ENCODE data around the gene CHTF18. TPM values are rescaled to one million over a fixed set of nuclear protein-coding genes. Genes with fewer than 3 reads are reported as not detected.

The CHTF18 gene
- total and polyA plus RNA-seq, 4 donors: 7.5 to 17.4 (median 14.9) TPM

DNA sequence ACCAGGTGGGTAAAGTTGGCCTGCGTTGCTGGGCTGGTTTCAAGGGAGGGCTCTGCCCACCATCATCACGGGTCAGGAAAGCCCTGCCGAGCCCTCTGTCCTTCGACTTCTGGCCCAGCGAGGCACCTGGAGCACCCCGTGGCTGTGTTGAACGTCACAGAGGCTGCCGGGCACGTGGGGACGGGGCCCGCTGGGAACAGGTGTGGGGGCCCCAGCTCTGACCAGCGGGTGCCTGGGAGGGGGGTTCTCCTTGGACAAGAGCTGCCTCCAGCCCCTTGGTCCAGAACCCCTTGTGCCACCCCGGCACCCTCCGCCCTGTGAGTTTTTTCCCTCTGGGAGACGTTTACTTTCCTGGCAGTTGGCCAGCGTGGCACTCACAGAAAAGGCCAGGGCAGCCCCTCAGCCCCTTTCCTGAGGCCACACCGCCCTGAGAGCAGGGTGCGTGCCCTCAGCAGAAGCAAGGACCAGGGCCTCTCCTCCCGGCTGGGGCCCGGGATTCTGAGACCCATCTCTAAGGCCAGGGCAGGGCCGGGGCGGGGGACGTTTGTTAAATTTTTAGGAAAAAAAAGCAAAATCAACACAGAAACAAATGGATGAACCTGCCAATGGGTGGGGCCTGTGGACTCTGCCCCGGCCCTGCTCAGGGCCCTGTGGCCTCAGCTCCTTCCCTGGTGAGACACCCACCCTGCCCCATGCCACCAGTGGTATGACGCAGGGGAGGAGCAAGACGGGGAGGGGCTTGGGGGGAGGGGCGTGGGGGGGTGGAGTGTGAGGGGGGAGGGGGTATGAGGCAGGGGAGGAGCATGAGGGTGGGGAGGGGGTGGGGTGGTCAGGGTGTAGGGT lies 43.4 kb downstream of the CHTF18 start:
- H3K27ac ChIP-seq (ENCODE audit: low read depth in 1 of 2, low read length in 1 of 2): peak overlapping the region in 1 of 2 donors; percentile 20
- DNase-seq (peak in 1 of 3 donors; percentile 10), ATAC-seq (ENCODE audit: insufficient read depth, low FRiP score) (no peak)
- peaks cover 0 to 3% (median 0%) of the 10 kb centered on the region in 3 donors for H3K27me3 ChIP-seq (ENCODE audit: control insufficient read depth in 3 of 3, insufficient read depth in 3 of 3, low read length in 2 of 3)
- H3K9me3 ChIP-seq (ENCODE audit: control insufficient read depth in 4 of 4, insufficient read depth in 3 of 4, low read length in 3 of 4): peaks cover 0 to 14% (median 5%) of the 10 kb centered on the region in 4 donors
- H3K4me3 ChIP-seq: no peak overlapping the region
- H3K36me3 ChIP-seq (ENCODE audit: control insufficient read depth in 4 of 4, insufficient read depth in 4 of 4, low read length in 4 of 4): no peaks in the 10 kb centered on the region
- no peak overlapping the region for H3K9ac ChIP-seq (ENCODE audit: insufficient read depth in 1 of 2, low read length in 2 of 2)
- H3K4me1 ChIP-seq (ENCODE audit: control insufficient read depth in 5 of 5, insufficient read depth in 5 of 5, low read length in 5 of 5): peaks cover 0 to 8% (median 0%) of the 10 kb centered on the region in 5 donors
- TF ChIP-seq, protein P1, sequence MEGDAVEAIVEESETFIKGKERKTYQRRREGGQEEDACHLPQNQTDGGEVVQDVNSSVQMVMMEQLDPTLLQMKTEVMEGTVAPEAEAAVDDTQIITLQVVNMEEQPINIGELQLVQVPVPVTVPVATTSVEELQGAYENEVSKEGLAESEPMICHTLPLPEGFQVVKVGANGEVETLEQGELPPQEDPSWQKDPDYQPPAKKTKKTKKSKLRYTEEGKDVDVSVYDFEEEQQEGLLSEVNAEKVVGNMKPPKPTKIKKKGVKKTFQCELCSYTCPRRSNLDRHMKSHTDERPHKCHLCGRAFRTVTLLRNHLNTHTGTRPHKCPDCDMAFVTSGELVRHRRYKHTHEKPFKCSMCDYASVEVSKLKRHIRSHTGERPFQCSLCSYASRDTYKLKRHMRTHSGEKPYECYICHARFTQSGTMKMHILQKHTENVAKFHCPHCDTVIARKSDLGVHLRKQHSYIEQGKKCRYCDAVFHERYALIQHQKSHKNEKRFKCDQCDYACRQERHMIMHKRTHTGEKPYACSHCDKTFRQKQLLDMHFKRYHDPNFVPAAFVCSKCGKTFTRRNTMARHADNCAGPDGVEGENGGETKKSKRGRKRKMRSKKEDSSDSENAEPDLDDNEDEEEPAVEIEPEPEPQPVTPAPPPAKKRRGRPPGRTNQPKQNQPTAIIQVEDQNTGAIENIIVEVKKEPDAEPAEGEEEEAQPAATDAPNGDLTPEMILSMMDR (IDR thresholded peaks at IDR 0.05; ENCODE audit: control extremely low read depth, extremely low read depth): no peak
- 60 to 69% methylated on average over 25 to 27 of the region's 27 CpGs for WGBS, 2 donors

GRCh38 chr16:832652-833336 lies 44.4 kb downstream of the CHTF18 start:
- WGBS, 2 donors: 90 to 92% methylated on average over 34 to 35 of the region's 35 CpGs
- DNase-seq (no peak), ATAC-seq (ENCODE audit: insufficient read depth, low FRiP score) (no peak)

DNA sequence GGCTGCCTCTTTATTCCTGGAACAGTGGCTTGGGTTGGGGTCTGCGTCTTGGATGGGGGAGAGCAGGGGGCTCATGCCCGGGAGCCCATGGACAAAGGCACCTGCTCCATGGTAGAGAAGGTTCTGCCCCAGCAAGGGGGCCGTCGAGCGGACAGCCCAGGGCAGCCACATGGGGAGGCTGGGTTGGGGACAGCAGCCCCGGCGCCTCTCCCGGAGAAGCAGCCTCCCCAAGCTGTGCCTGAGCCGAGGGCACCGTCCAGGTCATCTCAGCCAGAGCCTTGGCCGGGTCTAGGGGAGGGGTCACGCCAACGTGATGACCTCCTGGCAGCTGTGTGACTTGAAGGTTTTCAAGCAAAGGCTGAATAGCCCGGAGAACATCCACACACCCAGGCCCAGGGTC lies 45.0 kb downstream of the CHTF18 start:
- Histone ChIP-seq H3K9ac (ENCODE audit: insufficient read depth in 1 of 2, low read length in 2 of 2) (no peak overlapping the region), H3K4me3 (no peak overlapping the region), H3K4me1 (ENCODE audit: control insufficient read depth in 5 of 5, insufficient read depth in 5 of 5, low read length in 5 of 5) (peaks cover 0 to 8% (median 0%) of the 10 kb centered on the region in 5 donors), H3K27ac (ENCODE audit: low read depth in 1 of 2, low read length in 1 of 2) (no peak overlapping the region), H3K9me3 (ENCODE audit: control insufficient read depth in 4 of 4, insufficient read depth in 3 of 4, low read length in 3 of 4) (peaks cover 0 to 15% (median 6%) of the 10 kb centered on the region in 4 donors), H3K36me3 (ENCODE audit: control insufficient read depth in 4 of 4, insufficient read depth in 4 of 4, low read length in 4 of 4) (no peaks in the 10 kb centered on the region), H3K27me3 (ENCODE audit: control insufficient read depth in 3 of 3, insufficient read depth in 3 of 3, low read length in 2 of 3) (peaks cover 0 to 3% (median 0%) of the 10 kb centered on the region in 3 donors)
- TF ChIP-seq, protein P1 (IDR thresholded peaks at IDR 0.05; ENCODE audit: control extremely low read depth, extremely low read depth): no peak
- DNase-seq (no peak), ATAC-seq (ENCODE audit: insufficient read depth, low FRiP score) (no peak)
- 86 to 93% methylated on average over 14 of the region's 14 CpGs for WGBS, 2 donors

More at GRCh38 chr16:832652-833336, 44.4 kb downstream of the CHTF18 start:
- Histone ChIP-seq H3K4me1 (ENCODE audit: control insufficient read depth in 5 of 5, insufficient read depth in 5 of 5, low read length in 5 of 5) (peaks cover 0 to 8% (median 0%) of the 10 kb centered on the region in 5 donors), H3K27ac (ENCODE audit: low read depth in 1 of 2, low read length in 1 of 2) (no peak overlapping the region), H3K9me3 (ENCODE audit: control insufficient read depth in 4 of 4, insufficient read depth in 3 of 4, low read length in 3 of 4) (peaks cover 0 to 15% (median 6%) of the 10 kb centered on the region in 4 donors), H3K9ac (ENCODE audit: insufficient read depth in 1 of 2, low read length in 2 of 2) (no peak overlapping the region), H3K27me3 (ENCODE audit: control insufficient read depth in 3 of 3, insufficient read depth in 3 of 3, low read length in 2 of 3) (peaks cover 0 to 3% (median 0%) of the 10 kb centered on the region in 3 donors), H3K36me3 (ENCODE audit: control insufficient read depth in 4 of 4, insufficient read depth in 4 of 4, low read length in 4 of 4) (no peaks in the 10 kb centered on the region), H3K4me3 (no peak overlapping the region)
- TF ChIP-seq, protein P1 (IDR thresholded peaks at IDR 0.05; ENCODE audit: control extremely low read depth, extremely low read depth): no peak

All from lung (tissue), 12 donors.